ENCODE data around the gene IGFL2.
"Not testable (repeated sequence)": the region's sequence is repeated elsewhere in the genome, so short reads cannot be mapped to it uniquely, and the experiment has no call there.

IGFL2 gene

GRCh38 chr19:46159418-46160232, 11.6 kb downstream of the IGFL2 start:
- H3K4me1 ChIP-seq = no peaks in the 10 kb centered on the region
- H3K9me3 ChIP-seq = no peaks in the 10 kb centered on the region
- in situ Hi-C loops (cut with MboI; ENCODE audit: low sequenced_read_pairs) = no loop called here
- H3K4me3 ChIP-seq = no peak overlapping the region
- peaks cover 12% of the 10 kb centered on the region for H3K27me3 ChIP-seq (ENCODE audit: low read depth)
- H3K36me3 ChIP-seq (replicated peaks) = no peaks in the 10 kb centered on the region
- no peak for DNase-seq (ENCODE audit: low spot score in 2 of 2)

GRCh38 chr19:46160233-46160775, 12.3 kb downstream of the IGFL2 start:
- no peaks in the 10 kb centered on the region for H3K36me3 ChIP-seq (replicated peaks)
- peaks cover 10% of the 10 kb centered on the region for H3K27me3 ChIP-seq (ENCODE audit: low read depth)
- no peaks in the 10 kb centered on the region for H3K4me1 ChIP-seq
- no peak for DNase-seq (ENCODE audit: low spot score in 2 of 2)
- in situ Hi-C loops (cut with MboI; ENCODE audit: low sequenced_read_pairs) = no loop called here
- H3K4me3 ChIP-seq = no peak overlapping the region
- no peaks in the 10 kb centered on the region for H3K9me3 ChIP-seq

- H3K27me3 ChIP-seq (ENCODE audit: low read depth); H3K4me3 ChIP-seq; in situ Hi-C loops (cut with MboI; ENCODE audit: low sequenced_read_pairs); DNase-seq (ENCODE audit: low spot score in 2 of 2); H3K9me3 ChIP-seq; H3K4me1 ChIP-seq; H3K36me3 ChIP-seq (replicated peaks): not testable (repeated sequence)
Observed at GRCh38 chr19:46161642-46162257, 13.7 kb downstream of the IGFL2 start.

GRCh38 chr19:46162731-46163130, 14.7 kb downstream of the IGFL2 start:
- in situ Hi-C loops (cut with MboI; ENCODE audit: low sequenced_read_pairs) = no loop called here
- 0 out of 2 replicates have a peak, but pooled peaks cover 3% of the 10 kb centered on the region for H3K27me3 ChIP-seq (ENCODE audit: low read depth)
- H3K4me3 ChIP-seq = no peak overlapping the region
- H3K4me1 ChIP-seq = no peaks in the 10 kb centered on the region
- no peak for DNase-seq (ENCODE audit: low spot score in 2 of 2)
- no peaks in the 10 kb centered on the region for H3K9me3 ChIP-seq
- H3K36me3 ChIP-seq (replicated peaks) = no peaks in the 10 kb centered on the region

- Histone ChIP-seq H3K27me3 (ENCODE audit: low read depth) (peaks cover 3% of the 10 kb centered on the region), H3K36me3 (replicated peaks) (no peaks in the 10 kb centered on the region), H3K4me1 (no peaks in the 10 kb centered on the region), H3K4me3 (no peak overlapping the region), H3K9me3 (no peaks in the 10 kb centered on the region)
- DNase-seq (ENCODE audit: low spot score in 2 of 2) = no peak
- in situ Hi-C loops (cut with MboI; ENCODE audit: low sequenced_read_pairs) = no loop called here
Observed at GRCh38 chr19:46173886-46174480, 25.9 kb downstream of the IGFL2 start.

GRCh38 chr19:46176116-46176860, 28.2 kb downstream of the IGFL2 start:
- Histone ChIP-seq H3K4me1 (no peaks in the 10 kb centered on the region), H3K27me3 (ENCODE audit: low read depth) (peaks cover 6% of the 10 kb centered on the region), H3K4me3 (no peak overlapping the region), H3K9me3 (no peaks in the 10 kb centered on the region), H3K36me3 (replicated peaks) (no peaks in the 10 kb centered on the region)
- no peak for DNase-seq (ENCODE audit: low spot score in 2 of 2)
- in situ Hi-C loops (cut with MboI; ENCODE audit: low sequenced_read_pairs) = no loop called here

- no peak overlapping the region for H3K4me3 ChIP-seq
- H3K27me3 ChIP-seq (ENCODE audit: low read depth) = peaks cover 15% of the 10 kb centered on the region; the same call in 1 of the 2 replicates
- no peaks in the 10 kb centered on the region for H3K36me3 ChIP-seq (replicated peaks)
- no peak for DNase-seq (ENCODE audit: low spot score in 2 of 2)
- in situ Hi-C loops (cut with MboI; ENCODE audit: low sequenced_read_pairs) = no loop called here
- H3K4me1 ChIP-seq = no peaks in the 10 kb centered on the region
- H3K9me3 ChIP-seq = no peaks in the 10 kb centered on the region
Observed at GRCh38 chr19:46179076-46179759, 31.2 kb downstream of the IGFL2 start.

- Histone ChIP-seq H3K27me3 (ENCODE audit: low read depth) (peaks cover 20% of the 10 kb centered on the region; the same call in 1 of the 2 replicates), H3K4me3 (no peak overlapping the region), H3K9me3 (no peaks in the 10 kb centered on the region), H3K36me3 (replicated peaks) (no peaks in the 10 kb centered on the region), H3K4me1 (no peaks in the 10 kb centered on the region)
- DNase-seq (ENCODE audit: low spot score in 2 of 2) = no peak
- in situ Hi-C loops (cut with MboI; ENCODE audit: low sequenced_read_pairs) = loop anchor here (10.0 kb wide), 1 partner anchor 96 kb away; no protein-coding TSS in a partner anchor
Observed at GRCh38 chr19:46180701-46181387, 32.8 kb downstream of the IGFL2 start.

GRCh38 chr19:46181388-46181779, 33.3 kb downstream of the IGFL2 start:
- Histone ChIP-seq H3K36me3 (replicated peaks) (no peaks in the 10 kb centered on the region), H3K27me3 (ENCODE audit: low read depth) (peaks cover 23% of the 10 kb centered on the region; the same call in 1 of the 2 replicates), H3K4me1 (no peaks in the 10 kb centered on the region), H3K4me3 (no peak overlapping the region), H3K9me3 (no peaks in the 10 kb centered on the region)
- in situ Hi-C loops (cut with MboI; ENCODE audit: low sequenced_read_pairs) = loop anchor here (10.0 kb wide), 1 partner anchor 97 kb away; no protein-coding TSS in a partner anchor
- DNase-seq (ENCODE audit: low spot score in 2 of 2) = no peak

GRCh38 chr19:46182476-46182875, 34.4 kb downstream of the IGFL2 start:
- Histone ChIP-seq H3K4me1 (no peaks in the 10 kb centered on the region), H3K27me3 (ENCODE audit: low read depth) (peaks cover 27% of the 10 kb centered on the region; the same call in 1 of the 2 replicates), H3K36me3 (replicated peaks) (no peaks in the 10 kb centered on the region), H3K4me3 (no peak overlapping the region), H3K9me3 (no peaks in the 10 kb centered on the region)
- no peak for DNase-seq (ENCODE audit: low spot score in 2 of 2)
- in situ Hi-C loops (cut with MboI; ENCODE audit: low sequenced_read_pairs) = loop anchor here (10.0 kb wide), 1 partner anchor 98 kb away; no protein-coding TSS in a partner anchor

- H3K4me3 ChIP-seq; H3K36me3 ChIP-seq (replicated peaks); H3K9me3 ChIP-seq; H3K4me1 ChIP-seq; DNase-seq (ENCODE audit: low spot score in 2 of 2): not testable (repeated sequence)
- in situ Hi-C loops (cut with MboI; ENCODE audit: low sequenced_read_pairs) = loop anchor here (10.0 kb wide), 1 partner anchor 100 kb away; no protein-coding TSS in a partner anchor
- peaks cover 28% of the 10 kb centered on the region; the same call in 1 of the 2 replicates for H3K27me3 ChIP-seq (ENCODE audit: low read depth)
Observed at GRCh38 chr19:46184775-46185710, 37.0 kb downstream of the IGFL2 start.

All from HAP-1 (cell line).